NOMO-1 treated with DMSO at 0.1 percent for 48 hours (cell line): ENCODE measurements around the gene DEDD2.
"Not testable (repeated sequence)": the region's sequence is repeated elsewhere in the genome, so short reads cannot be mapped to it uniquely, and the experiment has no call there.

Source experiments
- DNase-seq: peaks from one replicate; lab custom pipeline; 2025; ENCODE audit not compliant: unreplicated experiment; lab: John Stamatoyannopoulos, UW

DEDD2 gene

GRCh38 chr19:42217520-42218437 lies at the start of gene DEDD2:
Gene DEDD2 (minus strand): TSS chr19:42217677. CDS start chr19:42217007, 670 bp downstream.
- peak; percentile 92 for DNase-seq

- not testable (repeated sequence) for DNase-seq
Observed at GRCh38 chr19:42266928-42267603, 49.6 kb upstream of the DEDD2 start.

DNA sequence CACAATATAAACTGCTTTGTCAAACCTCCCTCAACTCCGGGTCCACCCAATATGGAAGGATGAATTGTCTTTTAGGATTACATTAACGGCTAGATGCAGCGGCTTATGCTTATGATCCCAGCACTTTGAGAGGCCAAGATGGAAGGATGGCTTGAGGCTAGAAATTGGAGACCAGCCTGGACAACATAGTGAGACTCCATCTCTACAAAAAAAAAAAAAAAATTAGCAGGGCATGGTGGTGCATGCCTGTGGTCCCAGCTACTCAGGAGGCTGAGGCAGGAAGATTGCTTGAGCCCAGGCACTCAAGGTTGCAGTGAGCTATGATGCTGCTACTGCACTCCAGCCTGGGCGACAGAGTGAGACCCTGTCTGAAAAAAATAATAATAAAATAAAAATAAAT lies 48.6 kb upstream of the DEDD2 start:
- DNase-seq = not testable (repeated sequence)

- DNase-seq = no peak
Observed at GRCh38 chr19:42261763-42262162, 44.3 kb upstream of the DEDD2 start.

- not testable (repeated sequence) for DNase-seq
Observed at GRCh38 chr19:42257842-42258241, 40.4 kb upstream of the DEDD2 start.

DNA sequence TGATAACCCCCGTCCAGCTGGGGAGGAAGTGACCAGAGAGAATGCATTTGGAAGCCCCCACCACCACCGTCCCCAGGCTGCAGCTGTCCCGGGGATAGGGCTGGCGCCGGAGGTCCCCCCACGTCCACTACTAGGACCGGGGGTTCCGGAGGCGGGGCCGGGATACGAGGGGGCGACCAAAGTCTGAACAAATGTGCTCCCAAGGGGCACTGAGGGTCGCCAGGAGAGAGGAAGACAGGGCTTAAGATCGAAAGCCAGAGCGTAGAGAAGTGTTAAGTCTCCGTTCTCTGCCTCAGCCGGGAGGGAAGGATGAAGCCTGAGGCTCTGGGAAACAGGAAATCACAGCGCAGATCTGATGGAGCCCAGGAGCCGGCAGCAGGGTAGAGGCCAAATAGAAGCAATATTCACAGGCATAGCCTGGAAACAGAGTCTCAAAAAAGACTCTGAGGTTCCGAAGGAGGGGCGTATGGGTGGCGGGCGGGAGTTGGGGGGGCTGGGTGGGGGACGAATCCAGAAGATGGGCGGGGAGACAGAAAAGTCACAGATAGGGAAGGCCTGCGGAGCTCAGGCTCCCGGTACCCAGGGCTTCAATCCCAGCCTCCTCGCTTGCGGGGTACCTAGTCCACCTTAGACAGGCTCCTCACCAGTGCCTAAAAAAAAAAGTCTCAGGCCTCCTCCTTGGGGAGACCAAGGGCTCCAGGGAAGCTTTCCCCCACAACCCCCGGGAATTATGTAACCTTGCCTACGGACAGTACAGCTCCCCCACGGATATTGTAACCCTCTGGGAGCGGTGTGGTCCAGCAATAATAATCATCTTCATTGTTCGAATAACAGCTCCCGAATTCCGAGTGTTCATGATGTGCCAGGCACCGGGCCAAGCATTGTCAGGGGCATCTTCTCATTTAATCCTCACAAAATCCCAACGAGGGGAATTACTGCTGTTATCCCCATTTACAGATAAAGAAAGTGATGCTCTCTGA lies 38.6 kb upstream of the DEDD2 start:
- DNase-seq = peak; percentile 15

GRCh38 chr19:42254850-42255765 lies 37.6 kb upstream of the DEDD2 start, which contains the start of gene ERF:
Gene ERF (minus strand): TSS chr19:42255128. CDS start chr19:42254999, 129 bp downstream.
- DNase-seq = peak; percentile 78

DNA sequence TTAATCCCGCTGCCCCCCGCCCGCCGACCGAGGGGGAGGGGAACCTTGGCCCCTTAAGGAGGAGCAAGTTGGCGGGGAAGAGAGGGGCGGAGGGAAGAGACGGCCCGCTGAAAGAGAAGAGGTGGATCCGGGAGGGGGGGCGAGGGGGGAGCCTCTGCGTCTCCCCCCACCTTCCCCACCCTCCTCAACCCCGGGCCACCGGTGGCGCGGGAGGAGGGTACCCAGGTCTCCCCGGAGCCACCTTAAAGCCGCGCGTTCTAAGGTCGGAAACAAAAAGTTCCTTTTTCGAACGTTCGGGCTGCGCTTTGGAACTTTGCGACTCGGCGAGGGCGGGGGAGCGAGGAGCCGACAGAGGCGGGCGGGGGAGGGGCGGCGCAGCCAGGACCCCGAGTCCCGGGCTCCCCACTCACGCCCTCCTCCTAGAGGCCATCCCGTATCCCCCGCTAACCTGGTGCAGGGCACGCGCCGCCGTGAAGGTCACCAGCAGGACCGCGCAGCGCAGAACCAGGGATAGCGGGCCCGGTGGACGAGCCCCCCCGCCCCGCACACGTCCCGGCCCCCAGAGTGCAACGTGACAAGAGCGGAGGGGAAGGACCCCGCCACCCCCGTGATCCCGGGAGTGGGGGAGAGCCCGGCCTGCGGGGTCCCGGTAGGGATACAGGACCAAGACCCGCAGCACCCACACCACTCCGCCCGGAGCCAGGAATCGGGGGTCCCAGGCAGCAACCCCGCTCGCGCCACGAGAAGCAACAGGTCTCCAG lies 36.8 kb upstream of the DEDD2 start:
- peak; percentile 67 for DNase-seq

GRCh38 chr19:42253245-42254088 lies 36.0 kb upstream of the DEDD2 start:
- peak; percentile 54 for DNase-seq

GRCh38 chr19:42252365-42253244 lies 35.1 kb upstream of the DEDD2 start:
- DNase-seq = peak; percentile 14

DNA sequence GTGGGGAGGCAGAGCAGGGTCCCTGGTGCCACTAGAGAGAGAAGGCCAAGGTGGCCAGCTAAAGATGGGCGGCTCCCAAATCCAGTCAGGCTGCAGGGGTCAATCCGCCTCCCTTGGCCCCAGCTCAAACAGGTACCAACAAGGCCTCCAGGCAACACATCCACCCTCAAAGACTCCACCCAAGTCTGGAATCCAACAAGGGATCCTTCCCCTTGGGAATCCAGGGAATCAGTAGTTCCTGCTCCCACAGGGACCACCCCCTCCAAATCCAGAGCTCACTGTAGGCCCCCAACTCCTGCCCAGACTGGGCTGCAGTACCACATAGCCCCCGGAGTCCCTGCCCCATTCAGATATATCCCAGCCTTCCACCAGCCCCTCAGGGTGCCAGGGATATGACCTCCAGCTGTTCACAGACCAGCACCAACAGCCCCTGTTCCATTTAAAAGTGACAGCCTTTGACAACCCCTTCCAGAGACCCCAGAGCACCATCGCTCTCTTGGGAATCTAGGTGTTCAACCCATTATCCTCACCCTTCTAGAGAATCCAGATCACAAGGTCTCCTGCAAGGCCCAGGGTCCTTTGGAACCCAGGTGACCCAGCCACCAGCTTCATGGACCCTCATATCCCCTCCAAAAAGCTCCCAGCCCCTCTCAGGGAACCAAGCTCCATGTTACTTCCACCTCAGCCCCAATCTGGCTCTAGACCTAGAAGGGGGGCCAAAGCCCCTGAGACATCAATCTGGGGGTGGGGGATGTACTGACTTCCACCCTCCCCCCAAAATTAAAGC lies 34.3 kb upstream of the DEDD2 start:
- DNase-seq = no peak

DNA sequence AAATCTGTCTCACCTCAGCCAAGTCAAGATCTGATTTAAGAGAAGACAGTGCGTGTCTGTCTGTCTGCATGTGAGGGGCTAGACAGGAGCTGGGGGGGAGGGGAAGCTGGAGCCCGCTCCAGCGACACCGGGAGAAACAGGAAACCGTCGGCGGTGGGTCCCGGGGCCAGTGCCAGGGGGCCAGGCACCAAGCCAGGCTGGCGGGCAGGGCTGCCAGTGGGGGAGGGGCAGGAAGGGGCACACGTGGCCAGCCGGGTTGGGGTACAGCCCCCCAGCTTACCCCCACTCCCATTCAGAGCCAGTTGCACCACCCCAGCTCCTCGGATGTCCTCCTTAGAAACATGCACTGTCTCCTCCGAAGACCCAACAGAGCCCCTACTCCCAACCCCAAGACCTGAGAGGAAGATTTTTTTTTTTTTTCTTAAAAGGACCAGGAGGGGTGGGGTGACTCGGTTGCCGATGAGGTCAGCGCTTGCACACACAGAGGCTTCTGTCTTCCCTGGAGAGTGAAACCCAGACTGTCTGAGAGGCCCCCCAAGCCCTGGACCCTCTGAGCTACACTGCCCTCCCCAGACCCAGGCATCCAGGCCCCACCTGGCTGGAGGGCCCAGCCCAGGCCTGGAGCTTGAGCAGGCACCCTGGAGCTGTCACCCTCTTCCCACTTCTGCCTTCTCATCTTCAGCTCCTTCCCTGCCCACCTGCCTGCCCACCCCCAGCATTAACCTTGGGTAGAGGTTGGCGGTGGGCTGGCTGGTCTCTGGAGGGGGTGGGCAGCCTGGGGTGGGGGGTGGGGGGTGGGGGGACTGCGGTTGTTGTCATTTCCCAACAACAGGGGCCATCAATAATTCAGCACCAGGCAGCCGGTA lies 33.4 kb upstream of the DEDD2 start:
- DNase-seq = no peak

DNA sequence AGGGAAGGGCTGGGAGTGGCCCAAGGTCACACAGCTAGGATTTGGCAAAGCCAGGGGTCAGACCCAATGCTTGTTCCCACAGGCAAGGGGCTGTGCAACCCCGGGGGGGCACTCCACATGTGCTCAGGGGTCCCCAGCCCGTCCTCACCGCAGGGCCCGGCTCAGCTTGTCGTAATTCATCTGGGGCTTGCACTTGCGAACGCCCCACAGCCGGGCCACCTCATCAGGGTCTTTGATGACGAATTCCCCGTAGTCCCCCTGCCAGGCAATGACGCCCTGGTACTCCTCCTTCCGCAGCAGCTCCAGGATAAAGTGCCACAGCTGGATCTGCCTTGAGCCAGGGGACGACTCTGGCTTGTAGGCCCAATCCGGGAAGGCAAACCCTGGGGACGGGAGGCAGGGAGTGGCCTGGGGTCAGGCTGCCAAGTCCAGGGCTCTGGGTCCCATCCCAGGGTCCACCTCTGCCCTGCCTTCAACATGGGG lies 32.7 kb upstream of the DEDD2 start:
- no peak for DNase-seq

DNA sequence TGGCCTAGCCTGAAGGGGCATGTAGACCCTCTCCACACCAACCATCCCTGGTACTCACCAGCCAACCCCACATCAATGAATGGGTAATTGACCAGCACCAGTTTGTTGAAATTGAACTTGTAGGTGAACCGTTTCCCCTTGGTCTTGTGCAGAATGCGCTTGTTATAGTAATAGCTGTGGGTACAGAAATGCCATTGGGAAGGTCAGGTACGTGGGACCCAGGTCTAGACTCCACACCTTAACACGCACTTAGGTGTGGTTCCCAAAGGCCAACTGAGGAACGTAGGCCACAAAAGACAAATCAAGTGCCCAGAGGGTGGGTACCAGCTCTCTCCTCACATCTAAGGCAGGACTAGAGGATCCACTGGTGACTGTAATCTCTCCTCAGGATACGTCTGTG lies 32.3 kb upstream of the DEDD2 start:
- no peak for DNase-seq

- no peak for DNase-seq
Observed at GRCh38 chr19:42249149-42249750, 31.8 kb upstream of the DEDD2 start.
